ENCODE results near the gene CKAP2L.

- TF ChIP-seq CTCF (IDR thresholded peaks at IDR 0.05), result no peak
- no peak for TF ChIP-seq POLR2A (IDR thresholded peaks at IDR 0.05)
- TF ChIP-seq POLR2AphosphoS5 (IDR thresholded peaks at IDR 0.05), result no peak
- no peak for TF ChIP-seq EP300 (IDR thresholded peaks at IDR 0.05)
These were observed 23.5 kb upstream of the CKAP2L start for GRCh38 chr2:112787729-112788393.

Measured in suprapubic skin (tissue), 4 donors.